DMS114 treated with DMSO at 0.1 percent for 48 hours (cell line): Measurements from ENCODE around the gene PLA1A.
"Not testable (repeated sequence)": the region's sequence is repeated elsewhere in the genome, so short reads cannot be mapped to it uniquely, and the experiment has no call there.

Experiments
- DNase-seq: peaks from one replicate; lab custom pipeline; 2025; ENCODE audit not compliant: unreplicated experiment; lab: John Stamatoyannopoulos, UW

Gene PLA1A, protein sequence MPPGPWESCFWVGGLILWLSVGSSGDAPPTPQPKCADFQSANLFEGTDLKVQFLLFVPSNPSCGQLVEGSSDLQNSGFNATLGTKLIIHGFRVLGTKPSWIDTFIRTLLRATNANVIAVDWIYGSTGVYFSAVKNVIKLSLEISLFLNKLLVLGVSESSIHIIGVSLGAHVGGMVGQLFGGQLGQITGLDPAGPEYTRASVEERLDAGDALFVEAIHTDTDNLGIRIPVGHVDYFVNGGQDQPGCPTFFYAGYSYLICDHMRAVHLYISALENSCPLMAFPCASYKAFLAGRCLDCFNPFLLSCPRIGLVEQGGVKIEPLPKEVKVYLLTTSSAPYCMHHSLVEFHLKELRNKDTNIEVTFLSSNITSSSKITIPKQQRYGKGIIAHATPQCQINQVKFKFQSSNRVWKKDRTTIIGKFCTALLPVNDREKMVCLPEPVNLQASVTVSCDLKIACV

DNA sequence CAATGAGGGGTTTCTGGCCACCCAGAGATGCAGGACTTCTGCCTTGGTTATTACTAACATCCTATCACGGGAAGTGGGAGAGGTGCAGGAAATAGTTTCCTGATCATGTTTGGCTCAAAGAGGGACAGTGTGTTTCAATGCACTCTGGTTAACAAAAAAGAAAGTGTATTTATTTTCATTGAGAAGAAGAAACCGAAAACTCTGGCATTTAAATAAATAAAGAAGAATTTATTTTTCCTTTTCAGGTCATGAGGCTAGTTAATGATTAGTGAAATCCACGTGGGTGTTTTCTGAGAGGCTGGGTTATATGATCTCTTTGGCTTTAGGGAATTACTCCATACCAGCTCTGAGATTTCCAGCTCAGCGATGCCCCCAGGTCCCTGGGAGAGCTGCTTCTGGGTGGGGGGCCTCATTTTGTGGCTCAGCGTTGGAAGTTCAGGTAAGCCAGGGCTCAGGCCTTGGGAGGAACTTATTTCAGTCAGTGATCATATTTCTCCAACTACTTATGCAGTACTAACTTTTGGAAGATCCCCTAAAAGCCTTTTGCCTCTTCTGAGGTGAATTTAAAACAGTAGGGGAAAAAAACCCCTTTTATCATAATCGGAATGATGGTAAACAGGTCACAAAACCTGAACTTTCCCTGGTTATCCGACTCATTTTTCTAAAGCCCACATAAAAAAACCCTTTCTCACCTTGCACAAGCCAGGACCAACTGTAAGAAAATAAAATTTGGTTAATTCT, at the start of gene PLA1A:
Gene PLA1A (plus strand): TSS at position 338 of the 741 bp plus-strand sequence. CDS start 29 bp downstream, at position 367.
- no peak for DNase-seq

DNA sequence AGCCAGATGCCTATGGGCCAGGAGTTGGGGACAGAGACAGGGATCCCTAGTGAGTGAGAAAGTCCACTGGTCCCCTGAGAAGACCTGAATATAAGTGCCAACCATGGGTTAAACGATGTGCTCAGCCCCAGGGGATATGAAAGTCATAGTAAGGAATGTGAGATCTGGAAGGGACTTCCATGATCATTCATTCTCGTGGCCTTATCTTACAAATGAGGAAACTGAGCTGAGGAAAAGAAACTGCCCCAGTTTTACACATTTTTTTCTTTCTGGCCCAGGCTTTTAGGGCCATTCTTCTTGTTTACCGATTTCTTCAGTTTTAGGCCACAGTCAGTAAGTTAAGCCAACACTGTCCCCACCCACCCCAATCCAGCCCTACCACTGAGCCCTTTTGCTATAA, 49.3 kb upstream of the PLA1A start:
- DNase-seq: no peak

DNA sequence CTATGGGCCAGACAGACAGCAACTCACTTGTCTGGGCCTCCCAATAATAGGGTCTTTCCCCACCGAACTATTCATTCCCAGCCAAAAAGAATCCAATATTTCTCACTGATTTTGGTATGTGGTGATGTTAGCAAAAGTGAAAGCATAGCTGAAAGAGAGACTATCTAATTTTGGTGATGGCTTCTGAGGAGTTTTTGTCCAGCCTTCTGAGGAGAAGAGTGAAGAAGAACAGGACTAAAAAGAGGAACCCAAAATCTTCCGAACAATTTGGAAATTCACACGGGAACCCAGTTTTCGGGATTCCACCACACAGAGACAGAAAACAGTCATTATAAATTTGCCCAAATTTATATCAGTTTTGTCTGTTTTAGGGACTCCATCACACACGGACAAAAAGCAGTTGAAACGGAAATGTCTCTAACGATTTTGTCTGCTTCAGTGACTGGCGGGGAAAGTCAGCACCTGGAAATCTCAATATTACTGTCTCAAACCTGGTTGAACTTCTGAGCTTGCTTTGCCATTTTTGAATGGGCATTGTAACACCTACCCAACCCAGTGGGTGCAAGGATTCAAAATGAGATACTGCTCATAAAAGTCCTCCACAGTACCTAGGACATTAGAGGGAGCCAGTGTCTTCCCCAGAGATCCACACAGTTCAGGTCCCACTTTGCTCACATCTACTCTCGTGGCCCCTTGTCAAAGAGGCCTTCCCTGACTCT, 47.3 kb upstream of the PLA1A start:
- DNase-seq: no peak

DNA sequence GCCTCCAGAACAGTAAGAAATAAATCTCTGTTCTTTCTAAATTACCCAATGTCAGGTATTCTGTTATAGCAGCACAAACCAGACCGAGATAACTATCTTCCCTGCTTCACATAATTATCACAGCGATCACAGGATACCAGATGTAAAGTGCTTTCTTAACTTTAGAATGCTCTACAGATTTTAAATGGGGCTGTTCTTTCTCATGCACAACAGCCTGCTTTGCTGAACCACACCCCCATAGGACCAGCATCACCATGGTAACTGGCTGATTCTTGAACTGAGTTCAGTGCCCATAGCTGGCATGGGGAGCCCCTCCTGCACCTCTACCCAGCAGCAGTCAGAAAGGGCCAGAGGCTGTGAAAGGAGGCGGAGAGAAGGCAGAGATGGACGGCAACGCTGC, 46.1 kb upstream of the PLA1A start:
- no peak for DNase-seq

DNA sequence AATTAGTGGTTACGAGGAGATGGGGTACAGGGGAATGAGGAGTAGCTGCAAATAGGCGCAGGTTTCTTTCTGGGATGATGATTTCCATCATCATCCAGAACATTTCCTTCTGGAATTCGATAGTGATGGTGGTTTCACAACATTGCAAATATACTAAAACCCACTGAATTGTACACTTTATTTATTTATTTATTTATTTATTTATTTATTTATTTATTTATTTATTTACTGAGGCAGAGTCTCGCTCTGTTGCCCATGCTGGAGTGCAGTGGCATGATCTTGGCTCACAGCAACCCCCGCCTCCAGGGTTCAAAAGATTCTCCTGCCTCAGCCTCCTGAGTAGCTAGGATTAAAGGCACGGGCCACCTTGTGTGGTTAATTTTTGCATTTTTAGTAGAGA, 44.8 kb upstream of the PLA1A start:
- not testable (repeated sequence) for DNase-seq

DNA sequence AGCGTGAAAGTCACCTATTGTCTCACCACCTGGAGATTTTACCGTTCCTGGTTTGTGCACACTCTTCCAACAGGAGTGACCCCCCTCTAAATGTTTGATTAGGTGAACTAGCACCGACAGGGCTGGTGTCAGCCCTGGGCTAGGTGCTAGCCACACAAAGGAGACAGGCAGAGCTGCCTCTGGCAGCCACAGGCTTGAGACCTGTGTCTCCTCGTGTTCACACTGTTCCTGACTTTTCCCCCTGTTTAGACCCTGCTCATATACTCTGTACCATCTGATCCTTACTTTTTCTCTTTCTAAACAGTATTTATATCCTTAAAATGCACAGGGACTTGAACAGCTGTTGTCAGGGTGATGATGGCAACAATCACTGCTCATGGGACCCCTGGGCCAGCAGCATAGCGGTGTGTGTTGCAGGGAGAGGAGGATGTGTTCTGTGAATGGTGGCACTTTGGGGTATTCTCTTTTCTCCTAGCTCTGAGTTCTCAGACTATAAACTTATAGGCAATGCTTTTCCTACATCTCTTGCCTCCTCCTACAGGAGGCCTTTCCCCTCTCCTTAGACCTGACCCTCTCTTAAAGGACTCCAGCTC, 43.8 kb upstream of the PLA1A start:
- DNase-seq: no peak

DNA sequence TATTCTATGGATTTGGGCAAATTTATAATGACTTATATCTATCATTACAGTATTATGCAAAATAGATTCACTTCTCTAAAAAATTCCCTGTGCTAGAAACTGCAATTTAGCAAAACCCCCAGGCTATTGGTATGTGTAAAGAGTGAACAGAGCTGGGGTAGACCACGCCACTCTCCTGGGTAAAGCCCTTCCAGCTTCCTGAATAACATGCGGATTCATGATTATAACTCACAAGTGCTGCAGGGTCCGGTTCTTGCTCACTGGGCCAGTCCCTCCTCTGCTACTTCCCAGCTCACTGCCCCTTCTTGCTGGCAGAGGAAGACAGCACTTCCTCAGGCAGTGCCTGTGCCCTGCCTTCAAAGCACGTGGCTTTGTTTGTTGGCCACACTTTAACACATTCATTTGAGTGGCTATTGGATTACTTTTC, 42.4 kb upstream of the PLA1A start:
- DNase-seq: no peak

DNA sequence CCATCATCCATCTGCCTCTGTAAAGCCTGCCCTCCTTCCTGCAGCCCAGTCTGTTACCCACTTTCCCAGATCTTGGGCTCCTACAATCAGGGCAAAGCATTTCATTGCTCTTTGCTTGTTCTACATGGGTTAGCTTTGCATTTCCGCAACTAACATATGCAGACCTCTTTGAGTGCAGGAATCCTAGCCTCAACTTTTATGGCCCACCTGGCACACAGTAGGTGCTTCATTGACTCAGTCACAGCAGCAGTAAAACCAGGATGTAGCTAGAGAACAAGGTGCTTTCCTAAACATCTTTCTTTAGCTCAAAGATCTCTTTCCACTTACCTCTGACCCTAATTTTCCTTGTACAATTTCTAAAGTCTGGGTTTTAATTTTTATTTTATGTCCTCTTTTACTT, 41.8 kb upstream of the PLA1A start:
- DNase-seq: no peak

DNA sequence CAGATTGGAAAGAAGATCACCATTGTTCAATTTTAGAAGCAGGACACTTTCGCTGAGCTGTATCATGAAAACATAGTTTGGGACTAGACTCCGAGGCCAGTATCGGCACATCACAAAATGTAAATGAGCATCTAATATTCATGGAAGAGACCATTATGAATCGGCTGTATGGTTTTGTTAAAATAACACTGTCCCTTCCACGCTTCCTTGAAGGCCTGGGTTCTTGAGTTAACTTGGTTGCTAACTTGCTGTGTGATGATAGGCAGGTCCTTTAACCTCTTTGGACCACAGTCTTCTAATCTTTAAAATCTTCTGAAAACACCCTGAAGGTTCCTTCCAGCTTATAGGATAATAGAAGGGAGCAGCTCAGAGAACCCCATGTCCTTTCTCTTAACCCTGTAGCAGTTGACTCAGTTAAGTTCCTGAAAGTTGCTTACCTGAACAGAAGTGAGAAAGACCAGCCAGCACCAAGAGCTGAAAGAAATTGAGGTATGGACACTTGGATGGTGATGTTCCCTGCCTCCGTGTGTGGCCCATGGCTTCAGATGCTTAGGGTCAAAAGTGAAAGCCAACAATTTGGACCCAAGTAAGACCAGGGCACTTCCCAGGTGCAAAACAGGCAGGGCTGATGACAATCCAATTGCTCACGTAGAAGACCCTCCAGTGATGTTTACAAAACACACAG, 40.4 kb upstream of the PLA1A start:
- no peak for DNase-seq

DNA sequence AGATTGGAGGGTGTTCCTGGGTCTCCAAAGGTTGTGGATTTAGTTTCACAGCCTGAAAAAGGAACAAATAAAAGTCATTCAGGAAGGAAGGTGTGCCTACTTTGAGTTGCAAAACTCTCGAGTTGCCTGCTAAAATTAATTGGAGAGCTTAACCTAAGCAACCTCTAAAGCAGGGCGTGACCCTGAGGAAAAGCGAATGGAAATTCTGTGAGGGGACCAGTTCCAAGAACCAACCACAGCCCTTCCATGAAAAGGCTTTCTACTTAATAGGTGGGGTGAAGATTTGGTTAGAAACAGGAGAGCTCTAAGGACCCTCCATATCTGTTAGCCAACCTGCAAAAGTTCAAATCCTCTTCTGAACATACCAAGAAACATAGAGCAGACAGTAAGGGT, 39.8 kb upstream of the PLA1A start:
- no peak for DNase-seq

DNA sequence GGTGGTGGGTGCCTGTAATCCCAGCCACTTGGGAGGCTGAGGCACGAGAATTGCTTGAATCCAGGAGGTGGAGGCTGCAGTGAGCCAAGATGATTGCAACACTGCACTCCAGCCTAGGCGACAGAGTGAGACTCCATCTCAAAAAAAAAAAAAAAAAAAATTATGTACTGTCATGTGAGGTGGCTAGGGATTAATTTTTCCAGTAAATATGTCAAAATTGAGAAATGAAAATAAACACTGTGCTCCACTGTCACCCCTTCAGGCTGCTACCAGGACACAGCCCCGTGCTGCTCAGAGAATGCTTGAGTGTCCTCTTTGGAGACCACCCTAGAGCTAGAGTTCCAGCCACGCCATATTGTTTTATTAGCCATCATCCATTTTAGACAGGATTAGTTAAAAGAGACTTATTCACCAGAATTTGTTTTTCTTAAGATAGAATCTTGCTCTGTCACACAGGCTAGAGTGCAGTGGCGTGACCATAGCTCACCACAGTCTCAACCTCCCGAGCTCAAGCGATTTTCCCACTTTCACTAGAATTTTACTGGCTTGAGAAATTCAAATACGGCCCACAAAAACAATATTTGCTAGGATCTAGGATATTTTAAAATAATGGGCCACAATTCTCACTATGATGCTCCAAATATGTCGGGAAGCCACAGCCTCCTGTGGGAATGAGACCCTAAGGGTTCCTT, 38.9 kb upstream of the PLA1A start:
- no peak for DNase-seq

DNA sequence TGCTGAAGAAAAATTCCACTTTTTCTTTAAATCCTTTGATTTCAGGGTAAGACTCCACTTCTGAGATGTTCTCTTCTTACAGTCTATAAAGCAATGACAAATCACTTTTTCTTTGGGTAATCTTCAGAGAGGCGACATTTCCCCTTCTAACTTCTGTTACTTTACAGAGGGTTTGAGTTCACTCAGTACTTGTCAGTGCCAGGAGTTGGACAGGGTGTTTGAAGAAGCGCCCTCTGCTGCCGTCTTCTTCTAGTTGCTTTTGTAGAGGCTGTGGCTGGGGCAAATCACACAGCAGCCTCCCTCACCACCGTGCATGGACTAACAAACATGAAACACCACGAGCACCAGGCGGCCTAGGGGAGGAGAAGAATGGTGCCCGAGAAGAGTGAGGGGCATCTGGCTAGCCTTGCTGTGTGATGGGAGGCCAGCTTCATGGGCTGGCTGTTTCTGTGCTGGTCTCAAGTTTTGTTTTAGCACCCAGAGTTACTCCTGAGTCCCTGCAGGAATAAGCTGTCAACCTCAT, 38.2 kb upstream of the PLA1A start, which contains the start of gene CD80:
Gene CD80 (minus strand): TSS at position 174 of the 523 bp plus-strand sequence. CDS start 1,886 bp downstream, outside the sequence.
- no peak for DNase-seq

DNA sequence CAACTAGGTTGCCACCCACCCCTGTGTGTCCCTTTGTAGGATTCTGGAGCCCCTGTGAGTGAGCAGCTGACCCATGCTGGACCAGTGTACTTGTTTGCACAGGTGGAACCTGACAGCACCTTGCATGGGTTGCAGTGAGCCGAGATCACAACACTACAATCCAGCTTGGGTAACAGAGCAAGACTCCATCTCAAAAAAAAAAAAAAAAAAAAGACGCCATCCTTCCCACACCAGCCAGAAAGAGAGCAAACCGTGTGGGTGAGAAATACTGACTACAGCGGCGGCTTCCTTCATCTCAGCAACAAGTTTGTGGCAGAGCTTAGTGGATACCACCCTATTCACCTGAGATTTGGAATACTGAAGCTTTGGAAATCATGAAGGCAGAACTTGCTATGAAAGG, 37.5 kb upstream of the PLA1A start:
- DNase-seq: no peak

DNA sequence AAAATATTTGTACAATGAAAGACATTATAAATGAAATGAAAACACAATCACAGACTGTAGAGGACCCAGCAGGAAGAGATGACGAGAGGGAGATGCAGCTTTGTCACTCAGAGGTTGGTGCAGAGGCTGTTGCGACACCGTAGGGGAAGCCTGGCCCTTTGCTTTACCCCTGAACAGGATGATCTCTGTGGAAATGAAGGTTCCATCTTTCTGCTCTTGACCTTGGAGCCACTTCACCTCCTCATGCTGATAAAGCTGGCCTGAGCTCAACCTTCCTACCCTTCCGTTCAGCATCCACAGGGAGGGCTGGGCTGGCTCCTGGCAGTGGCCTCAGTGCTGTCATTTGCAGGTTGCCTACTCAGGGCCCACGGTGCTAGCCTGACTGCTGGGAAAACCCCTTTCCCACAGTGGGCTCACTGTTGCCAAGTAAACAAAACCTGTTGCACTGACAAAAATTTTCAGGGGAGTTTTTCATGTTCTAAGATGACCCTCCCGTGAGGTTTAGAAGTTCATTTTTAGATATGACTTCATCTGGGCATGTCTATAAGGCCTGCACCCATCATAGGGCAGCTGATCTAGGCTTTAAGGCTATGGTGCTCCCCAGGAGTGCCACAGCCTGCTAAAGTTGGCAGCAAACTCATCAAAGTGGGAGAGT, 35.3 kb upstream of the PLA1A start:
- no peak for DNase-seq

DNA sequence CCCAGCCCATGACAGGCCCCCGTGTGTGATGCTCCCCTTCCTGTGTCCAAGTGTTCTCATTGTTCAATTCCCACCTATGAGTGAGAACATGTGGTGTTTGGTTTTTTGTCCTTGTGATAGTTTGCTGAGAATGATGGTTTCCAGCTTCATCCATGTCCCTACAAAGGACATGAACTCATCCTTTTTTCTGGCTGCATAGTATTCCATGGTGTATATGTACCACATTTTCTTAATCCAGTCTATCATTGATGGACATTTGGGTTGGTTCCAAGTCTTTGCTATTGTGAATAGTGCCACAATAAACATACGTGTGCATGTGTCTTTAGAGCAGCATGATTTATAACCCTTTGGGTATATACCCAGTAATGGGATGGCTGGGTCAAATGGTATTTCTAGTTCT, 34.4 kb upstream of the PLA1A start:
- not testable (repeated sequence) for DNase-seq

DNA sequence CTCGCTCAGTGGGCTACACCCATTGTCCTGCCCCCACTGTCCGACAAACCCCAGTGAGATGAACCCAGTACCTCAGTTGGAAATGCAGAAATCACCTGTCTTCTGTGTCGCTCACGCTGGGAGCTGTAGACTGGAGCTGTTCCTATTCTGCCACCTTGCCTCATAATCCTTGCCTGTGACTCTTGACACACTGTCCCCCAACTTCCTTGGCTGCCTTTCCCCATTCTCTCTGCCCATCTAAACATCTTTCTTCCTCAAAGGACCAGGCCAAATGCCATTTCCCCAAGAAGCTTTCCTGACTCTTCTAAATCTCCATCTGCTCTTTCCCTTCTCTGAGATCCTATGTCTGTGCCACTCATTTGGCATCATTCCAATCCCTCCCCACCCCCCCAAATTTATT, 28.5 kb upstream of the PLA1A start:
- no peak for DNase-seq

DNA sequence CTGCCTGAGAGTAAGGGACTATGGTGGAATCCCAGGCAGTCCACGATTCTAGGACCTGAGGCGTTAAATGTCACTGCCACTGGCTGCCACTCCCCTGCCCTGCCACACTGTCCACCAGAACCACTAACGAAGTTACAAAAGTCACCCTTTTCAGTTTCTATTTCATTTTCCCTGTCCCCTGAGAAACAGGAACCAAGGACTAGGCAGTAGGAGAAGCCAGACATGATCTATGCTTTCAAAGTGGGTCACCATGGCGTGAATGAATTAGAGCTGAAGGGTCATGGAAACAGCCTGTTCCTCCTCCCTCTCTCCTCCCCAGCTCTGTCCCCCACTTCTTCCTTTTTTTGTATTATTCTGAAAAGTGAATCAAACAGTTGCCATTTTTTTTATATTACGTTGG, 27.5 kb upstream of the PLA1A start:
- no peak for DNase-seq

DNA sequence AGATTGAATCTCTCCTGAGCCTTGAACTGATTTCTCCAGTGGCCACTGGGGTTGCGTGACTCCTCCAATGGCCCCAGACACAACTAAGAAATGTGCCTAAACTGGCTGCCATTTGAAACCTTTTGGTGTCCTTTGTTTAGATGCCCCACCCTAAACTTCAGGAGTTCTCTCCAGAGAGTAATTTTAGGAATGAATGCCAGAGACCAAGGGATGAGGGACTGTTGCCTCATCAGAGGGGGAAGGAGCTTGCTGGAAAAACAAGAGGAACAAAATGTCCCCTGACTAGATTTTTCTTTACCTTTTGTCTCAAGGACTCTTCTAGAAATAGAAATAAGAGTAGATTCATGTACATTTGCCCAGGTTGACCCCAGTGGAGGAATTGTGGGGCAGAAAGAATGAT, 26.5 kb upstream of the PLA1A start:
- no peak for DNase-seq

DNA sequence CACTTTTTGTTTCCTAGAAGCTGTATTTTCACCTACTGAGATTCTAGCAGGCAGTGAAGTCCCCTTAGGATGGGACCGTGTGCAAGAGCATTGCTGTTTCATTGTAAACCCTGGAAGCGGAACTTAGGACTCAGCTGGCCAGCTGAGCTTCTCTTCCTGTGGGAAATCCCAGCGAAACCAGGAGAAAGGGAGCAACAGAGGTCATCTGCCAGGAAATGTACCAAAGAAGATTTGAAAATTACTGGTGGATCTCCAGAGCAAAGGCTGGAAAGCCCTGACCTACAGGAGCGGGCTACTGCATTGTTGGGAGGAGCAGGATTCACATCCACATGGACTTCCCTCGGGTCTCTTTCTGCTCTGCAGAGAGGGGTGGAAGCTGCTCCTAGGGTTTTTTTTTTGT, 26.0 kb upstream of the PLA1A start:
- no peak for DNase-seq
